Nephron (organoid): ENCODE measurements around the gene DIS3.
A peak's percentile ranks its signal among the peaks of the same experiment; 100 is the strongest.

Experiments used
- H3K27ac Mint-ChIP-seq, 3 experiments: 2 replicates each; pipeline ENCODE4 v1.8.0; 2020; ENCODE audit warnings: mixed read lengths in 3 of 3, mild to moderate bottlenecking in 2 of 3, moderate library complexity in 1 of 3
- H3K27me3 Mint-ChIP-seq: 2 replicates; pipeline ENCODE4 v1.8.0; 2021; ENCODE audit warnings: low read depth, mild to moderate bottlenecking, moderate library complexity, mixed read lengths
- H3K36me3 Mint-ChIP-seq: 2 replicates; pipeline ENCODE4 v1.8.0; 2020; ENCODE audit warnings: low read depth, mixed read lengths
- H3K4me1 Mint-ChIP-seq: 2 replicates; pipeline ENCODE4 v1.8.0; 2020; ENCODE audit warnings: mixed read lengths
- H3K4me3 Mint-ChIP-seq, 3 experiments: 2 replicates each; pipeline ENCODE4 v1.8.0; 2020; ENCODE audit warnings: mild to moderate bottlenecking in 3 of 3, mixed read lengths in 3 of 3, moderate library complexity in 2 of 3
- H3K9me3 Mint-ChIP-seq: 2 replicates; pipeline ENCODE4 v1.8.0; 2020; ENCODE audit warnings: mixed read lengths
- TF ChIP-seq, protein P1 (sequence below), 3 experiments: fragments of 200-600 bp; sonication (generic); IDR thresholded peaks; one replicate each; pipeline ENCODE4 v1.5.0; 2021; ENCODE audit warnings: antibody characterized with exemption in 3 of 3; ENCODE audit not compliant: unreplicated experiment in 3 of 3

DIS3 gene, protein sequence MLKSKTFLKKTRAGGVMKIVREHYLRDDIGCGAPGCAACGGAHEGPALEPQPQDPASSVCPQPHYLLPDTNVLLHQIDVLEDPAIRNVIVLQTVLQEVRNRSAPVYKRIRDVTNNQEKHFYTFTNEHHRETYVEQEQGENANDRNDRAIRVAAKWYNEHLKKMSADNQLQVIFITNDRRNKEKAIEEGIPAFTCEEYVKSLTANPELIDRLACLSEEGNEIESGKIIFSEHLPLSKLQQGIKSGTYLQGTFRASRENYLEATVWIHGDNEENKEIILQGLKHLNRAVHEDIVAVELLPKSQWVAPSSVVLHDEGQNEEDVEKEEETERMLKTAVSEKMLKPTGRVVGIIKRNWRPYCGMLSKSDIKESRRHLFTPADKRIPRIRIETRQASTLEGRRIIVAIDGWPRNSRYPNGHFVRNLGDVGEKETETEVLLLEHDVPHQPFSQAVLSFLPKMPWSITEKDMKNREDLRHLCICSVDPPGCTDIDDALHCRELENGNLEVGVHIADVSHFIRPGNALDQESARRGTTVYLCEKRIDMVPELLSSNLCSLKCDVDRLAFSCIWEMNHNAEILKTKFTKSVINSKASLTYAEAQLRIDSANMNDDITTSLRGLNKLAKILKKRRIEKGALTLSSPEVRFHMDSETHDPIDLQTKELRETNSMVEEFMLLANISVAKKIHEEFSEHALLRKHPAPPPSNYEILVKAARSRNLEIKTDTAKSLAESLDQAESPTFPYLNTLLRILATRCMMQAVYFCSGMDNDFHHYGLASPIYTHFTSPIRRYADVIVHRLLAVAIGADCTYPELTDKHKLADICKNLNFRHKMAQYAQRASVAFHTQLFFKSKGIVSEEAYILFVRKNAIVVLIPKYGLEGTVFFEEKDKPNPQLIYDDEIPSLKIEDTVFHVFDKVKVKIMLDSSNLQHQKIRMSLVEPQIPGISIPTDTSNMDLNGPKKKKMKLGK

DNA sequence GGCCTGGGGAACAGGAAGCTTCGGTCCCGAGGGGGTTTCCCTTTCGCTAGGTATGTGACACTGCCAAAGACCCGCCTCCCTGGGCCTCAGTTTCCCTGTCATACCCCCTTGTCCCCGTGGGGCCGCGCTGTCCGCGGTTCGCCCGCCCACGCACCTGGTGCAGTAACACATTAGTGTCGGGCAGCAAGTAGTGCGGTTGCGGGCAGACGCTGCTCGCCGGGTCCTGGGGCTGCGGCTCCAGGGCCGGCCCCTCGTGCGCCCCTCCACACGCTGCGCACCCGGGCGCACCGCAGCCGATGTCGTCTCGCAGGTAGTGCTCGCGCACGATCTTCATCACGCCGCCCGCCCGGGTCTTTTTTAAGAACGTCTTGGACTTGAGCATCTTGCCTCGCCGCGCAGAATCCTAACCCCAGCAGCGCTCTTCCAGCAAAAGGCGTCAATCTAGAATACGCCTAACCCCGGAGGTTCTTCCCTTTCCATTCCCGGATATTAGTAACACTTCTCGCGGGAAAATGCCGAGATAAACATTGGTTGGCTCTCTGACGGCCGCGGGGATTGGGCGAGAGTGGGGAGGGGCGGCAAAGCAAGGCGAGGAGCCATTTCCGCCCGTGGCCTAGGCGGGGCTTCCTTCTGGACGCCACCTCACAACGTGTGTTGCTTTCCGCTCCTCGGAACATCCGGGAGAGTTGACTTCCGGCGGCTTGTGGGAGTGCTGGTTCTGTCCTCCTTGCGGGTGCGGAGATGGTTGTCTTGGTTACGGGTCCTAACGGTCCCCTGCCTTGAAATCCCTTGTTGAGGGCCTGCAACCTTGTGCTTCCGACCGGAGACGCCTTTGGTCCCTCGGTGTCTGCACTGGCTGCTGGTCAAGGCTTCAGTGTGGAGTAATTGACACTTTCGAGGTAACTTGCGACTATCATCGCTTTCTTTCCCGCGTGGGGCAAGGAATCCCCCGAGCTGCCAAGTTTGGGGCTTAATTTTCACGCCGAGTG, at the start of gene DIS3, which contains the start of gene PIBF1:
Gene DIS3 (minus strand): TSS at position 450 of the 989 bp plus-strand sequence. CDS start 68 bp downstream, at position 382.
Gene PIBF1 (plus strand): TSS at position 683 of the 989 bp plus-strand sequence. CDS start 1,337 bp downstream, outside the sequence.
- peak within 1 kb of the TSS; percentile 98 to 99 (median 99) for H3K27ac Mint-ChIP-seq
- TF ChIP-seq, protein P1, sequence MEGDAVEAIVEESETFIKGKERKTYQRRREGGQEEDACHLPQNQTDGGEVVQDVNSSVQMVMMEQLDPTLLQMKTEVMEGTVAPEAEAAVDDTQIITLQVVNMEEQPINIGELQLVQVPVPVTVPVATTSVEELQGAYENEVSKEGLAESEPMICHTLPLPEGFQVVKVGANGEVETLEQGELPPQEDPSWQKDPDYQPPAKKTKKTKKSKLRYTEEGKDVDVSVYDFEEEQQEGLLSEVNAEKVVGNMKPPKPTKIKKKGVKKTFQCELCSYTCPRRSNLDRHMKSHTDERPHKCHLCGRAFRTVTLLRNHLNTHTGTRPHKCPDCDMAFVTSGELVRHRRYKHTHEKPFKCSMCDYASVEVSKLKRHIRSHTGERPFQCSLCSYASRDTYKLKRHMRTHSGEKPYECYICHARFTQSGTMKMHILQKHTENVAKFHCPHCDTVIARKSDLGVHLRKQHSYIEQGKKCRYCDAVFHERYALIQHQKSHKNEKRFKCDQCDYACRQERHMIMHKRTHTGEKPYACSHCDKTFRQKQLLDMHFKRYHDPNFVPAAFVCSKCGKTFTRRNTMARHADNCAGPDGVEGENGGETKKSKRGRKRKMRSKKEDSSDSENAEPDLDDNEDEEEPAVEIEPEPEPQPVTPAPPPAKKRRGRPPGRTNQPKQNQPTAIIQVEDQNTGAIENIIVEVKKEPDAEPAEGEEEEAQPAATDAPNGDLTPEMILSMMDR (IDR thresholded peaks at IDR 0.05; ENCODE audit: unreplicated experiment in 3 of 3), result no peak
- peaks cover 39% of the 10 kb centered on the region for H3K36me3 Mint-ChIP-seq
- no peaks in the 10 kb centered on the region for H3K27me3 Mint-ChIP-seq
- peaks cover 49% of the 10 kb centered on the region for H3K4me1 Mint-ChIP-seq
- H3K4me3 Mint-ChIP-seq, result peak within 1 kb of the TSS; percentile 99 to 100 (median 99)
- H3K9me3 Mint-ChIP-seq, result no peaks in the 10 kb centered on the region

DNA sequence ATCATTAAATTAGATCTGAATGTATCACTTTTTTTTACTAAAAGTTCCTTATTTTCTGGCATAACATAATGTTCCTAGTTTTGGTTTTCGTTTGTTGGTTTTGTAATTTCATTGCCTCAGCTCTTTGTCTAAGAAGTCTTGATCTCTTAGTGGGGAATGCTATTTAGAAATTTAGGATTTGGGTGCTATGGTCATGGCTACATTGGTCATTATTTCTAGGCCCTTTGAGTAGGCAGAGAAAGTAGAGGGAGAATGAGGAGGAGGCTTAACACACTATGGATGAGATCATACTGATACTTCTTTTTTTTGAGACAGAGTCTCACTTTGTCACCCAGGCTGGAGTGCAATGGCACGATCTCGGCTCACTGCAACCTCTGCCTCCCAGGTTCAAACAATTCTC, 42.0 kb upstream of the DIS3 start:
- Mint-ChIP-seq H3K36me3 (peaks cover 63% of the 10 kb centered on the region), H3K27ac (no peak overlapping the region), H3K9me3 (no peaks in the 10 kb centered on the region), H3K27me3 (no peaks in the 10 kb centered on the region), H3K4me1 (no peaks in the 10 kb centered on the region), H3K4me3 (no peak overlapping the region)
- TF ChIP-seq, protein P1 (IDR thresholded peaks at IDR 0.05; ENCODE audit: unreplicated experiment in 3 of 3), result no peak

GRCh38 chr13:72823081-72823480, 41.4 kb upstream of the DIS3 start:
- H3K9me3 Mint-ChIP-seq, result no peaks in the 10 kb centered on the region
- no peaks in the 10 kb centered on the region for H3K27me3 Mint-ChIP-seq
- H3K27ac Mint-ChIP-seq, result no peak overlapping the region
- peaks cover 63% of the 10 kb centered on the region for H3K36me3 Mint-ChIP-seq
- H3K4me3 Mint-ChIP-seq, result no peak overlapping the region
- no peaks in the 10 kb centered on the region for H3K4me1 Mint-ChIP-seq
- TF ChIP-seq, protein P1 (IDR thresholded peaks at IDR 0.05; ENCODE audit: unreplicated experiment in 3 of 3), result no peak

DNA sequence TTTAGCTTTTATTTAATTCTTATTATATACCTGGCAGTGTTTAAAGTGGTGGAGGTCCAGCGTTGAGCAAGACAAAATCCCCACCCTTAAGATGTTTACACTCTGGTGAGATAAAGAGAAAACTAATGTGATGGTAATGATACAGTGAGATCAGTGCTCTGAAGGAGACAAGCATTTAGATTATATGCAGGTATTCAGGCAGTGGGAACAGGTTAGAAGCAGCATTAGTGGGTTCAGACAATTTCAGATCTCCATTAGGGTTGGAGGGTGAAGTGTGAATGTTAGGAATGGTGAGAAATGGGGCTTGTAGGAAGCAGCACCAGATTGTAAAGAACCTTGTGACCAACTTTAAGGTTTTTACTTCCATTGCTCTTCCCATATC, 39.2 kb upstream of the DIS3 start:
- Mint-ChIP-seq H3K9me3 (no peaks in the 10 kb centered on the region), H3K27me3 (no peaks in the 10 kb centered on the region), H3K36me3 (peaks cover 48% of the 10 kb centered on the region), H3K27ac (no peak overlapping the region), H3K4me1 (no peaks in the 10 kb centered on the region), H3K4me3 (no peak overlapping the region)
- TF ChIP-seq, protein P1 (IDR thresholded peaks at IDR 0.05; ENCODE audit: unreplicated experiment in 3 of 3), result no peak
